ENCODE data around the gene HAPSTR1.

The HAPSTR1 gene

DNA sequence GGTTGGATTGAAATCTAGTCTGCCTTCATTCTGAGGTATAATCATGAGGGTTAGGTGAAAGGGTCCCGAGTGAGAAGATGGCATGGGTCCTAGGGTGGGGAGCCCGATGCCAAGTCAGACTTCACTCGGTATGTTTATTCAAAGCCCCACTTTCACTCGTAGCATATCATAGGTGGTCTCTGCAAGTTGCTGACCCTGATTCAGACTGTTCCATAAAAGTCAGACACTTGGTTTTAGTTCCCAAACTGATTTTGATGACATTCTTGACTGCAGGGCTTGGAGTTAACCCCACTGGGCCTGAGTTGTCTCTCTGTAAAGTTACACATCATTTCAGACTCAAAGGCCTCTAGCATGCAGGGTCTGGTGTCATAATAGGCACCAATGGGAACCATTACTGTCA lies 17.8 kb downstream of the HAPSTR1 start:
- H3K4me3 ChIP-seq (replicated peaks; ENCODE audit: insufficient read depth, low read length), result no peak overlapping the region
- H3K27ac ChIP-seq (replicated peaks), result no peak overlapping the region
- TF ChIP-seq, protein P1, sequence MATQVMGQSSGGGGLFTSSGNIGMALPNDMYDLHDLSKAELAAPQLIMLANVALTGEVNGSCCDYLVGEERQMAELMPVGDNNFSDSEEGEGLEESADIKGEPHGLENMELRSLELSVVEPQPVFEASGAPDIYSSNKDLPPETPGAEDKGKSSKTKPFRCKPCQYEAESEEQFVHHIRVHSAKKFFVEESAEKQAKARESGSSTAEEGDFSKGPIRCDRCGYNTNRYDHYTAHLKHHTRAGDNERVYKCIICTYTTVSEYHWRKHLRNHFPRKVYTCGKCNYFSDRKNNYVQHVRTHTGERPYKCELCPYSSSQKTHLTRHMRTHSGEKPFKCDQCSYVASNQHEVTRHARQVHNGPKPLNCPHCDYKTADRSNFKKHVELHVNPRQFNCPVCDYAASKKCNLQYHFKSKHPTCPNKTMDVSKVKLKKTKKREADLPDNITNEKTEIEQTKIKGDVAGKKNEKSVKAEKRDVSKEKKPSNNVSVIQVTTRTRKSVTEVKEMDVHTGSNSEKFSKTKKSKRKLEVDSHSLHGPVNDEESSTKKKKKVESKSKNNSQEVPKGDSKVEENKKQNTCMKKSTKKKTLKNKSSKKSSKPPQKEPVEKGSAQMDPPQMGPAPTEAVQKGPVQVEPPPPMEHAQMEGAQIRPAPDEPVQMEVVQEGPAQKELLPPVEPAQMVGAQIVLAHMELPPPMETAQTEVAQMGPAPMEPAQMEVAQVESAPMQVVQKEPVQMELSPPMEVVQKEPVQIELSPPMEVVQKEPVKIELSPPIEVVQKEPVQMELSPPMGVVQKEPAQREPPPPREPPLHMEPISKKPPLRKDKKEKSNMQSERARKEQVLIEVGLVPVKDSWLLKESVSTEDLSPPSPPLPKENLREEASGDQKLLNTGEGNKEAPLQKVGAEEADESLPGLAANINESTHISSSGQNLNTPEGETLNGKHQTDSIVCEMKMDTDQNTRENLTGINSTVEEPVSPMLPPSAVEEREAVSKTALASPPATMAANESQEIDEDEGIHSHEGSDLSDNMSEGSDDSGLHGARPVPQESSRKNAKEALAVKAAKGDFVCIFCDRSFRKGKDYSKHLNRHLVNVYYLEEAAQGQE (IDR thresholded peaks at IDR 0.05; ENCODE audit: insufficient replicate concordance, low read depth), result no peak
- no peak for DNase-seq (ENCODE audit: low read depth in 1 of 2, low spot score in 1 of 2)
- no peaks in the 10 kb centered on the region for H3K27me3 ChIP-seq (ENCODE audit: insufficient read depth, poor library complexity, severe bottlenecking)

DNA sequence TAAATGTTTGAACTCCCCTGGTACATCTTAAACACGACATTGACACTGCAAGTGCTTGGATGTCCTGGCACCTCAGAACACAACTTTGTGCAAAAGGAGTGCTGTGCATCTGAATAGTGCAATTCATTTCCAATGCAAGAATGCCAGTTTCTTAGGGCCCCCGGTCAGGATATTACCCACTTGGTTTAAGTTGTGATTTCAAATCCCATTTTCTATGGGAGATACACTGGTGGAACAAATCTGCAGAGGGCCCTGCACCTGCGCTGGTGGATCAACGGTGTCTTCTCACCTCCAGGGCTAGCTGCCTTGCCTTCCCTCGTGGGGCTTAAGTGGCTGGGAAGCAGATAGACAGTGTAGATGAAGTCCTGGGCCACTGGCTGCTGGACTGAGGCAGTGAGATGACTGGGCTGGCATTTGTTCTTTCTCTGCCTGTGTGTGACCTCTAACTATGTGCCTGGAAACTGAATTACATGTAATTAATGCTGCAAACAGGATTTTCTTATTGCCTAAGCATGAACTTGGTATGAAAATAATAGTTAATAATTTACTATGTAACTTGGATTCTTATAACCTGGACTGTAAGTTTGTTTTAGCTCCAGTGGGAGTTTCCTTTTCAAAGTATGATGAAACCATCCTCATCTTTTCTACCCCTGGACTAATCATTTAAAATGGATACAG lies 20.9 kb downstream of the HAPSTR1 start:
- H3K4me3 ChIP-seq (replicated peaks; ENCODE audit: insufficient read depth, low read length), result no peak overlapping the region

DNA sequence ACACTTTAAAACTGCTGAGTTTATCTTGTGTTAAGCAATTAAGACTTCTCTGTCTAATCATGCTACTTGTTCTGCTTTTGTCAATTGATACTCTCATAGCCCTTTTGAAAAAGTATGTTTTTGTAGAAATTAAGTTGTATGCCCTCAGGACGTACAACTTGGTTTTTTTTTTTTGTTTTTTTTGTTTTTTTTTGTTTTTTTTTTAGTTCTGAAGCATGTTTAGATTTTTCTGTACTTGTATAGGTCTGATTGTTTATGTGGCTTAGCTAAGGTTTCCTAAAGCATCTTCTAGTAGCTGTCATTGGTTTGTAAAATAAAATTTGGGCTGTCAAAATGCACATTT lies 21.4 kb downstream of the HAPSTR1 start:
- H3K27ac ChIP-seq (replicated peaks), result no peak overlapping the region
- TF ChIP-seq POLR2AphosphoS5 (IDR thresholded peaks at IDR 0.05; ENCODE audit: low read depth), result no peak
- TF ChIP-seq, protein P1 (IDR thresholded peaks at IDR 0.05; ENCODE audit: insufficient replicate concordance, low read depth), result no peak
- TF ChIP-seq, protein P2, sequence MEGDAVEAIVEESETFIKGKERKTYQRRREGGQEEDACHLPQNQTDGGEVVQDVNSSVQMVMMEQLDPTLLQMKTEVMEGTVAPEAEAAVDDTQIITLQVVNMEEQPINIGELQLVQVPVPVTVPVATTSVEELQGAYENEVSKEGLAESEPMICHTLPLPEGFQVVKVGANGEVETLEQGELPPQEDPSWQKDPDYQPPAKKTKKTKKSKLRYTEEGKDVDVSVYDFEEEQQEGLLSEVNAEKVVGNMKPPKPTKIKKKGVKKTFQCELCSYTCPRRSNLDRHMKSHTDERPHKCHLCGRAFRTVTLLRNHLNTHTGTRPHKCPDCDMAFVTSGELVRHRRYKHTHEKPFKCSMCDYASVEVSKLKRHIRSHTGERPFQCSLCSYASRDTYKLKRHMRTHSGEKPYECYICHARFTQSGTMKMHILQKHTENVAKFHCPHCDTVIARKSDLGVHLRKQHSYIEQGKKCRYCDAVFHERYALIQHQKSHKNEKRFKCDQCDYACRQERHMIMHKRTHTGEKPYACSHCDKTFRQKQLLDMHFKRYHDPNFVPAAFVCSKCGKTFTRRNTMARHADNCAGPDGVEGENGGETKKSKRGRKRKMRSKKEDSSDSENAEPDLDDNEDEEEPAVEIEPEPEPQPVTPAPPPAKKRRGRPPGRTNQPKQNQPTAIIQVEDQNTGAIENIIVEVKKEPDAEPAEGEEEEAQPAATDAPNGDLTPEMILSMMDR (IDR thresholded peaks at IDR 0.05; ENCODE audit: insufficient read depth, low read length), result no peak
- no peak for TF ChIP-seq SPI1 (IDR thresholded peaks at IDR 0.05; ENCODE audit: borderline replicate concordance, low read depth)
- TF ChIP-seq GABPA (IDR thresholded peaks at IDR 0.05; ENCODE audit: low read depth), result no peak
- no peak overlapping the region for H3K4me3 ChIP-seq (replicated peaks; ENCODE audit: insufficient read depth, low read length)
- DNase-seq (ENCODE audit: low read depth in 1 of 2, low spot score in 1 of 2), result no peak
- H3K27me3 ChIP-seq (ENCODE audit: insufficient read depth, poor library complexity, severe bottlenecking), result no peaks in the 10 kb centered on the region

More for the DNA sequence above, 20.9 kb downstream of the HAPSTR1 start:
- no peak for DNase-seq (ENCODE audit: low read depth in 1 of 2, low spot score in 1 of 2)
- Histone ChIP-seq H3K27me3 (ENCODE audit: insufficient read depth, poor library complexity, severe bottlenecking) (no peaks in the 10 kb centered on the region), H3K27ac (replicated peaks) (no peak overlapping the region)
- TF ChIP-seq GABPA (IDR thresholded peaks at IDR 0.05; ENCODE audit: low read depth), result no peak
- TF ChIP-seq, protein P2 (IDR thresholded peaks at IDR 0.05; ENCODE audit: insufficient read depth, low read length), result no peak
- no peak for TF ChIP-seq POLR2AphosphoS5 (IDR thresholded peaks at IDR 0.05; ENCODE audit: low read depth)
- no peak for TF ChIP-seq SPI1 (IDR thresholded peaks at IDR 0.05; ENCODE audit: borderline replicate concordance, low read depth)
- TF ChIP-seq, protein P1 (IDR thresholded peaks at IDR 0.05; ENCODE audit: insufficient replicate concordance, low read depth), result no peak

Measured in HL-60 (cell line).